22Rv1 (cell line): ENCODE results near the gene GASK1B.

ENCODE experiments used
- H3K27ac ChIP-seq: fragments of 450-650 bp; 2 replicates; pipeline ENCODE4 v1.5.1; 2017
- CTCF ChIP-seq: fragments of 450-650 bp; IDR thresholded peaks from 2 replicates; pipeline ENCODE4 v1.5.1; 2017; ENCODE audit warnings: mild to moderate bottlenecking
- ZFX ChIP-seq: fragments of 450-650 bp; IDR thresholded peaks from 2 replicates; pipeline ENCODE4 v1.6.1; 2017; ENCODE audit warnings: antibody characterized with exemption, borderline replicate concordance

The GASK1B gene

GRCh38 chr4:158186815-158187214, 14.0 kb upstream of the GASK1B start:
- TF ChIP-seq ZFX (no peak), CTCF (no peak)
- no peak overlapping the region for H3K27ac ChIP-seq

GRCh38 chr4:158182736-158183135, 9.9 kb upstream of the GASK1B start:
- no peak for TF ChIP-seq ZFX
- no peak for TF ChIP-seq CTCF
- no peak overlapping the region for H3K27ac ChIP-seq

GRCh38 chr4:158181906-158182305, 9.1 kb upstream of the GASK1B start:
- TF ChIP-seq ZFX, result no peak
- TF ChIP-seq CTCF, result no peak
- no peak overlapping the region for H3K27ac ChIP-seq

GRCh38 chr4:158179465-158179864, 6.6 kb upstream of the GASK1B start:
- H3K27ac ChIP-seq, result no peak overlapping the region
- TF ChIP-seq CTCF (no peak), ZFX (no peak)

GRCh38 chr4:158176776-158177175, 4.0 kb upstream of the GASK1B start:
- no peak for TF ChIP-seq CTCF
- TF ChIP-seq ZFX, result no peak
- no peak overlapping the region for H3K27ac ChIP-seq

- H3K27ac ChIP-seq, result no peak overlapping the region
- TF ChIP-seq CTCF, result no peak
- TF ChIP-seq ZFX, result no peak
Measured at GRCh38 chr4:158176108-158176507, 3.3 kb upstream of the GASK1B start.

GRCh38 chr4:158170691-158171561, 1.9 kb downstream of the GASK1B start:
- H3K27ac ChIP-seq, result peak overlapping the region; percentile 54
- TF ChIP-seq ZFX (no peak), CTCF (peak; percentile 75)
